Activated T-cell treated with anti-CD3 and anti-CD28 coated beads, Interleukin-2, amount 50 U/mL, for 24 hours (primary cell): Measurements from ENCODE around the gene PAMR1.
A peak's percentile ranks its signal among the peaks of the same experiment; 100 is the strongest.

Experiments
- DNase-seq: peaks from one replicate; pipeline ENCODE4 v3.0.0-alpha.2; 2020
- H3K27ac Mint-ChIP-seq: 2 replicates; pipeline ENCODE4 v1.8.0; 2020; ENCODE audit warnings: mild to moderate bottlenecking, mixed read lengths
- H3K27me3 Mint-ChIP-seq: 2 replicates; pipeline ENCODE4 v1.8.0; 2020; ENCODE audit warnings: mixed read lengths
- H3K36me3 Mint-ChIP-seq: 2 replicates; pipeline ENCODE4 v1.8.0; 2020; ENCODE audit warnings: low read depth, mixed read lengths
- H3K4me1 Mint-ChIP-seq: 2 replicates; pipeline ENCODE4 v1.8.0; 2020; ENCODE audit warnings: low read depth, mixed read lengths
- H3K4me3 Mint-ChIP-seq: 2 replicates; pipeline ENCODE4 v1.8.0; 2020; ENCODE audit warnings: mild to moderate bottlenecking, moderate library complexity, mixed read lengths
- H3K9me3 Mint-ChIP-seq: 2 replicates; pipeline ENCODE4 v1.8.0; 2020; ENCODE audit warnings: mixed read lengths

PAMR1 gene

GRCh38 chr11:35420371-35420770, 105.0 kb downstream of the PAMR1 start:
- no peaks in the 10 kb centered on the region for H3K36me3 Mint-ChIP-seq
- H3K4me1 Mint-ChIP-seq = peaks cover 12% of the 10 kb centered on the region
- no peaks in the 10 kb centered on the region for H3K9me3 Mint-ChIP-seq
- DNase-seq = no peak
- H3K4me3 Mint-ChIP-seq = peak overlapping the region; percentile 58
- no peak overlapping the region for H3K27ac Mint-ChIP-seq
- H3K27me3 Mint-ChIP-seq = peaks cover 85% of the 10 kb centered on the region

GRCh38 chr11:35419830-35420333, 105.5 kb downstream of the PAMR1 start:
- Mint-ChIP-seq H3K4me1 (peaks cover 12% of the 10 kb centered on the region), H3K4me3 (peak overlapping the region; percentile 58), H3K27me3 (peaks cover 85% of the 10 kb centered on the region), H3K27ac (no peak overlapping the region), H3K36me3 (no peaks in the 10 kb centered on the region), H3K9me3 (no peaks in the 10 kb centered on the region)
- no peak for DNase-seq

GRCh38 chr11:35419184-35419829, 106.1 kb downstream of the PAMR1 start, which contains the start of gene SLC1A2:
Gene SLC1A2 (minus strand): TSS chr11:35419558. CDS start chr11:35418966, 592 bp downstream.
- Mint-ChIP-seq H3K4me3 (peak within 1 kb of the TSS; percentile 65), H3K4me1 (peaks cover 12% of the 10 kb centered on the region), H3K36me3 (no peaks in the 10 kb centered on the region), H3K27me3 (peaks cover 91% of the 10 kb centered on the region), H3K27ac (no peak within 1 kb of the TSS), H3K9me3 (no peaks in the 10 kb centered on the region)
- DNase-seq = peak; percentile 31

- Mint-ChIP-seq H3K27ac (no peak overlapping the region), H3K36me3 (no peaks in the 10 kb centered on the region), H3K4me1 (peaks cover 12% of the 10 kb centered on the region), H3K27me3 (peaks cover 89% of the 10 kb centered on the region), H3K4me3 (peak overlapping the region; percentile 65), H3K9me3 (no peaks in the 10 kb centered on the region)
- DNase-seq = peak; percentile 49
These were observed 106.9 kb downstream of the PAMR1 start for GRCh38 chr11:35418282-35419183.

- H3K4me1 Mint-ChIP-seq = peaks cover 12% of the 10 kb centered on the region
- peaks cover 69% of the 10 kb centered on the region for H3K27me3 Mint-ChIP-seq
- no peak for DNase-seq
- H3K36me3 Mint-ChIP-seq = no peaks in the 10 kb centered on the region
- H3K27ac Mint-ChIP-seq = no peak overlapping the region
- H3K9me3 Mint-ChIP-seq = no peaks in the 10 kb centered on the region
- H3K4me3 Mint-ChIP-seq = no peak overlapping the region
These were observed 109.9 kb downstream of the PAMR1 start for GRCh38 chr11:35415487-35415886.

GRCh38 chr11:35414776-35415175, 110.6 kb downstream of the PAMR1 start:
- no peak for DNase-seq
- Mint-ChIP-seq H3K27me3 (peaks cover 65% of the 10 kb centered on the region), H3K9me3 (no peaks in the 10 kb centered on the region), H3K36me3 (no peaks in the 10 kb centered on the region), H3K4me3 (no peak overlapping the region), H3K27ac (no peak overlapping the region), H3K4me1 (peaks cover 7% of the 10 kb centered on the region)

GRCh38 chr11:35414311-35414710, 111.1 kb downstream of the PAMR1 start:
- no peaks in the 10 kb centered on the region for H3K36me3 Mint-ChIP-seq

GRCh38 chr11:35413598-35413997, 111.8 kb downstream of the PAMR1 start:
- peaks cover 5% of the 10 kb centered on the region for H3K4me1 Mint-ChIP-seq
- no peak overlapping the region for H3K4me3 Mint-ChIP-seq
- no peak overlapping the region for H3K27ac Mint-ChIP-seq
- no peaks in the 10 kb centered on the region for H3K36me3 Mint-ChIP-seq
- H3K9me3 Mint-ChIP-seq = no peaks in the 10 kb centered on the region
- DNase-seq = no peak
- peaks cover 57% of the 10 kb centered on the region for H3K27me3 Mint-ChIP-seq

More at GRCh38 chr11:35414311-35414710, 111.1 kb downstream of the PAMR1 start:
- no peak overlapping the region for H3K4me3 Mint-ChIP-seq
- H3K27me3 Mint-ChIP-seq = peaks cover 62% of the 10 kb centered on the region
- no peak for DNase-seq
- peaks cover 5% of the 10 kb centered on the region for H3K4me1 Mint-ChIP-seq
- no peak overlapping the region for H3K27ac Mint-ChIP-seq
- H3K9me3 Mint-ChIP-seq = no peaks in the 10 kb centered on the region

GRCh38 chr11:35412285-35412684, 113.1 kb downstream of the PAMR1 start:
- no peaks in the 10 kb centered on the region for H3K9me3 Mint-ChIP-seq
- no peaks in the 10 kb centered on the region for H3K36me3 Mint-ChIP-seq
- H3K27ac Mint-ChIP-seq = no peak overlapping the region
- H3K4me1 Mint-ChIP-seq = no peaks in the 10 kb centered on the region
- peaks cover 44% of the 10 kb centered on the region for H3K27me3 Mint-ChIP-seq
- H3K4me3 Mint-ChIP-seq = no peak overlapping the region
- DNase-seq = no peak

- Mint-ChIP-seq H3K4me1 (peaks cover 1% of the 10 kb centered on the region), H3K27me3 (peaks cover 20% of the 10 kb centered on the region), H3K27ac (no peak overlapping the region), H3K36me3 (no peaks in the 10 kb centered on the region), H3K4me3 (no peak overlapping the region), H3K9me3 (no peaks in the 10 kb centered on the region)
- DNase-seq = no peak
These were observed 118.4 kb downstream of the PAMR1 start for GRCh38 chr11:35407041-35407440.

GRCh38 chr11:35404388-35404775, 121.0 kb downstream of the PAMR1 start:
- Mint-ChIP-seq H3K4me1 (peaks cover 1% of the 10 kb centered on the region), H3K9me3 (no peaks in the 10 kb centered on the region), H3K4me3 (no peak overlapping the region), H3K36me3 (no peaks in the 10 kb centered on the region), H3K27me3 (peaks cover 7% of the 10 kb centered on the region), H3K27ac (no peak overlapping the region)
- no peak for DNase-seq

- H3K4me1 Mint-ChIP-seq = peaks cover 1% of the 10 kb centered on the region
- H3K9me3 Mint-ChIP-seq = no peaks in the 10 kb centered on the region
- peaks cover 7% of the 10 kb centered on the region for H3K27me3 Mint-ChIP-seq
- H3K27ac Mint-ChIP-seq = no peak overlapping the region
- no peak overlapping the region for H3K4me3 Mint-ChIP-seq
- no peaks in the 10 kb centered on the region for H3K36me3 Mint-ChIP-seq
- no peak for DNase-seq
These were observed 121.5 kb downstream of the PAMR1 start for GRCh38 chr11:35403765-35404387.

- Mint-ChIP-seq H3K4me3 (no peak overlapping the region), H3K27ac (no peak overlapping the region), H3K27me3 (peaks cover 11% of the 10 kb centered on the region), H3K4me1 (peaks cover 1% of the 10 kb centered on the region), H3K9me3 (no peaks in the 10 kb centered on the region), H3K36me3 (no peaks in the 10 kb centered on the region)
- no peak for DNase-seq
These were observed 122.4 kb downstream of the PAMR1 start for GRCh38 chr11:35402751-35403660.

GRCh38 chr11:35398881-35399280, 126.5 kb downstream of the PAMR1 start:
- Mint-ChIP-seq H3K4me1 (no peaks in the 10 kb centered on the region), H3K4me3 (no peak overlapping the region), H3K27ac (no peak overlapping the region), H3K9me3 (no peaks in the 10 kb centered on the region), H3K36me3 (no peaks in the 10 kb centered on the region), H3K27me3 (peaks cover 9% of the 10 kb centered on the region)
- no peak for DNase-seq
